GM19193 (cell line): ENCODE measurements around the gene INSM1.

Experiments used
- POLR2A ChIP-seq: IDR thresholded peaks from 4 replicates; pipeline ENCODE4 v1.6.1; 2011; ENCODE audit not compliant: insufficient read depth, insufficient read length; ENCODE audit errors: extremely low read depth

The INSM1 gene

DNA sequence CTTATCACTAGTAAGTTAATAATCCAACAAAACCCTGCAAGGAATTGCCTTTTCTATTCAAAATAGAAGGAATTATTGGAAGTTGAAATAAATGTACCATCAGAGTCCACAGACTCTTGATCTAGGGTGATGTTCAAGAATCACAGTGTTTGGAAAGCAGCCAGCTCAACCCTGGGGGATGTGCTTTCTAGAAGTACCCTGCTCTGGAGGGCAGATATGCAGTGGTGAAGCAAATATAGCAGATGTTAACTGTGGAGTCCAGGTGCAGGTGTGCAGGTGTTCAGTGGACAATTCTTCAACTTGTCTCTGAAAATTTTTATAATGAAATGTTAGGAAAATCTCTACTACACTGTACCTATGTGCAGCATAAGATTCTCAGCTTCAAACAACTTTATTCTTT, 9.1 kb upstream of the INSM1 start:
- no peak for TF ChIP-seq POLR2A

DNA sequence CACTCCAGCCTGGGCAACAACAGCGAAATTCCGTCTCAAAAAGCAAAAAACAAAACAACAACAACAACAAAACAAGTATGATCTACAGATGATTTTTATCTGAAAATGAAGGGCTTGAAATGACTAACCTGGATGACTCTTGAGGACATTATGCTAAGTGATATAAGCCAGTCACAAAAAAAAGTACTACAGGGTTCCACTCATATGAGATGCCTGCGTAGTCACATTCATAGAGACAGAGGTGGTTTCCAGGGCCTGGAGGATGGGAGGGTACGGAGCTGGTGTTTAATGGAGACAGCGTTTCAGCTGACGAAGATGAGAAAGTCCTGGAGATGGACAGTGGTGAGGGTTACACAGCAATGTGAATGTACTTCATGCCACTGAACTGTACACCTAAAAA, 8.3 kb upstream of the INSM1 start:
- no peak for TF ChIP-seq POLR2A

DNA sequence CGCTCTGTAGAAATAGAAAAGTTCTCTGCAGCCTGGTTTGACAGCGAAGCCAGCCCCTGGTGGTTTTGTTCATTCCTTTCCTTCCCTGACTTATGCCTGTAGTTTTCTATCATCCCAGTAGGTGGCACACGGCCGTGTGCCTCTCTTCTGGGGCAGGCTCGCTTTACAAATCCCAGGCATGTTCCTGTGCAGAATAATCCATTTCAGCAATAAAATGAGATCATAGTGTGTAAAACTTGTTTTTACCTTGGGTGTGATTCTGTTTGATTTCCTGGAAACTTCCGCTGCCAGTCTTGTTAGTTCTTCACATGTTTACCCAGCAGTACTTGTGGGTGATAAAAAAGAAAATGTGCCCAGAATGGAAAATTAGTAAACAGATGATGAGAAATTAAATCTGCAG, 7.4 kb upstream of the INSM1 start:
- no peak for TF ChIP-seq POLR2A

DNA sequence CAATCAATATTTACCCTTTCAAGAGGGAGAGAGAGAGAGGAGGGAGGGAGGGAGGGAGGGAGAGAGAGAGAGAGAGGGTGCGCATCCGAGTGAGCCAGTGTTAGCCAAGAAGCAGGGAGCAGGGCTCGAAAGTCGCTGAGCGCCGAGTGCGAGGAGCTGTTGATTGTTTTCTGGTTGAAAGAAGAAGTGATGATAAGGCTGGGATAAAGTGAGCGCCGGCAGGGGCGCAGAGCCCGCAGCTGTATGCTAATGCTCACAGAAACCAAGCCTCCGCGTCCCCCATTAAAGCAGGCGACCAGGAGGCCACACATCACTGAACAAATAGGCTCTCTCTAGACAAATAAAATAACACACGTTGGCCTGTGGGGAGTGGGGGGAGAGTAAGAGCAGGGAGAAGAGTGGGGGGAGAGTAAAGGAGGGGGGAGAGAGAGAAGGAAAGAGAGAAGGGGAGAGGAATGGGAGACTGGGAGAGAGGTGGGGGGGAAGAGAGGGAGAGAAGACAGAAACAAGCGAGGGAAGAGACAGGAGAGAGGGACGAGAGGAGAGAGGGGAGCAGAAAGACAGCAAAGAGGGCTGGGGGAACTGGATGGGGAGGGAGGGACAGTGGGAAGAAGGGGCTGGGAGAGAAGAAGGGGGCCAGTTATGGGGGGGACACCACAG, 5.0 kb upstream of the INSM1 start:
- TF ChIP-seq POLR2A = no peak

DNA sequence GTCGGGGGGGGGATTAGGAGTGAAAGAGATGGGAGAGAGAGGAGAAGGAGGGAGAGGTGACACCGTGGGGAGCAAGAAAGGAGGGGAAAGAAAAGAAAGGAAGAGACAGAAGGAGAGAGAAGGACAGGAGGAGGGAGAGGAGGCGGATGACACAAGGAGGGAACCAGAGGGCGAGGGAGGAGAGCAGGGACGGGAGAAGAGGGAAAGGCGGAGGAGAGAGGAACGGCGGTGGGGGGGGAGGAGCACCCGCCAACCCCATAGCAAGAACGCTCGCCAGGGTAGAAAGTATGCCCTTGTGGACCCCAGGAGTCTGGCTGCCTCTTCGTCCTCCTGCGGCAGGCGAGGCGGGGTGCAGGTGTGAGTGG, 4.5 kb upstream of the INSM1 start:
- no peak for TF ChIP-seq POLR2A

DNA sequence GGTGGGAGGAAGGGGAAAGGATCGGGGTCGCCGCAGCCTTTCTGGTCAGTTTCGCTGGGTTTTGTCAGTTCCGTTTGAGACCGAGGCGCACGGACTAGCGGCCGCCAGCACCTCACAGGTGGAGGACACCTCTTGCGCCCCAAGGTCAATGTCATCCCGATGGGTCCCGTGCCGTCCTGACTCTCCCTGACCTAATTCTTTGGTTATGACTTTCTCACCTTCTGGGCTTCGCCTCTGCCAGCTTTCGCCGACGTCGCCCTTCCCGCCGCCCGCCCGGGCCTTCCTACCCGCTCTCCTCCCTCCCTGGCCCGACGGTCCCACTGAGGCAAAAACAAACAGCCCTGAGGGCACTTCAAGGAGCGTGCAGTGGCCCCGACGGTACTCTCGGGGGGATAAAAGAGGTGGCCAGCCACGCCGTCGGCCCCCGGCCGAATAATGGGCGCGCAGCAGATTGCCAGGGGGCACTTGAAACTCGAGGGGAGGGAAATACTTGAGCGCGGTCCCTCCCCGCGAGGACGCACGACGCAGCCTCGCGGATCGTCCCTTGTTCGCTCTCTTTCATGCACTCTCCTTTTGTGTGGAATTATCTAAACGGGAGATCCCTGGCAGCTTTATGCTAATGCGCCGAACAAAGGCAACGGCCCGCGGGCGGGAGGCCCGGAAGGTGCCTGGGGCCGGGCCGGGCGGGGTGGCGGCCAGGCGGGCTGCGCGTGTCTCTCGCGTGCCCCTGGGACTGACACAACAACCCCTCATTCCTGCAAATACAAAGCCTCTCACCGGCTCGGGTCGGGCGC, 3.9 kb upstream of the INSM1 start:
- no peak for TF ChIP-seq POLR2A

DNA sequence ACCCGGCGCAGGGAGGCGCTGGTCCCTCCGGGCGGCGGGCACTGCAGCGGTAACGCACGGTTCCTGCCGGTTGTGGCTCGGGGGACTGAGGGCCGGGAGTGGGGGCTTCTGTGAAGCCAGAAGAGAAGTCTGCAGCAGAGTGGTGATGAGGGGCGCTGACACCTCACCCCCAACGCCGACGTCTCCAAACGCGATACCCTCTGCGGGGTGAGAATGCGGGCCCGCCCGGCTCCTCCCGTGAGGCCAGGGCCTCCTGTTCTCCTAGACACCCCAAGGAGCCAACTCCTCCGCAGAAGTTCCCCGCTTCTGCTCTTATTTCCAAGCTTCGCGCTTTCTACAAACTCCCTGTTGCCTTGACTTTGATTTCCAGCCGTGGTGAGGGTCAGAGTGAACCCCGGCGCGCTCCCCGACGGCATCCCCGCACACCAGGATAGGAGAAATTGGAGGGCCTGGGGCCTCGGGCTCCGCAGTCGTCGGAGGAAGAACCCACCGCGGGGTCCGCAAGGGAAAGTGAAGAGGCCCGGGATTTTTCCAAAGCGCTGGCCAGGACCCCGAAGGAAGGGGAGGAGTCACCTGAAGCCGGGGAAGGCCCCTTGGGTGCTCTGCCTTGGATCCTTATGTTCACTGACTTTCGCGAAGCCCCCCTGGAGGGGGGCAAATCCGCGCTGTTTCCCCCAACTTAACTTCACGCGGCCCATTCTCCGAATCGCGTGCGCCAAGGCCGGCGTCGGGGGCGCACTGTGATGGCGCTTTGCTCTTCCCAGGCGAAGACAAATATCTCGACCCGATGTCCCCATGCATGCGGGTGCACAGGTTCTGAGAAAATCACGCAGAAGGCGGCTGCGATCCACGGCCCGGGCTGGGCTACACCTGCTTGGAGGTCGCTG, 3.1 kb upstream of the INSM1 start:
- no peak for TF ChIP-seq POLR2A

DNA sequence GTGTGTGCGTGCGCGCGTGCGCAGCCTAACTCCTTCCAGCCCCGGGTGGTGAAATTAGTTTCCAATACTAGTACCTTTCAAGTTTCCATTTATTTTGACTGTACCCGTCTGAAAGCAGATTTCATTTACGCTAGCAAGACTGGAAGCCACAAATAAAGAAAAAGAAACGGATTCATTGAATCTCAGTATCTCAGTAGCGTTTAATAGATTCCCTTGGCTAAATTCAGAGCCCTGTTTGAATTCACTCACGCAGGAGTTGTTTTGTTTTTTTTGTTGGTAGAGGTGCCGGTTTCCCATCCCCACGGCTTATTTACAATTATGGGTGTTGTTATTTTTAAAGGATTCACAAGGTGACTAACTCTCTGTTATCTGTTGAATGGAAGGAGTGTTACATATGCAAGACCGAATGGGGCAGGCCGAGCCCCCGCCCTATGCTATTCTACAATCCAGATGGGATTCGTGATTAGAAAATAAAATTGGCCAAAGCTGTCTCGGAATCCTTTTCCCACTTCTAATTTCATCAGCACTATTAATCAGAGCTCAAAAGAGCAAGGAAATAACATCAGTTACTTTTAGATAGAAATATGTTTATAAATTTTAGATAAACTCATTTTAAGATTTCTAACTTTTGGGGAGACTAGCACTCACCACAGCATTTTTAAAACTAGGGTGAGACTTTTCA, 2.3 kb upstream of the INSM1 start:
- TF ChIP-seq POLR2A = no peak

DNA sequence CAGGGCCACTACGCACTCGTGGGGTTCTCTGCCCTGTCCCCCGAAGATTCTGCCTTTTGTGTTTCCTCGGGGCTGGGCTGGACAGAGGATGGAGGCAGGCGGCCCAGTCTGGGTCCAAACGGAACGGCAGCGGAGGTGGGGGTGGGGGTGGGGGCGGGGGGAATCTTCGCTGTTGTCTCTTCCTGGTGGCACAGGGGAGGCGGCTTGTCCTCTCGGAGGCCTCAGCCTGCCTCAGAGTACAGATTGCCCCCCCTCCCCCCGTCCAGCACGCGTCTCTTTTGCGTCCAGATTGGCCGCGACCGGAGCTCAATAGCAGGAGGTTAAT, 1.4 kb upstream of the INSM1 start:
- TF ChIP-seq POLR2A = no peak

DNA sequence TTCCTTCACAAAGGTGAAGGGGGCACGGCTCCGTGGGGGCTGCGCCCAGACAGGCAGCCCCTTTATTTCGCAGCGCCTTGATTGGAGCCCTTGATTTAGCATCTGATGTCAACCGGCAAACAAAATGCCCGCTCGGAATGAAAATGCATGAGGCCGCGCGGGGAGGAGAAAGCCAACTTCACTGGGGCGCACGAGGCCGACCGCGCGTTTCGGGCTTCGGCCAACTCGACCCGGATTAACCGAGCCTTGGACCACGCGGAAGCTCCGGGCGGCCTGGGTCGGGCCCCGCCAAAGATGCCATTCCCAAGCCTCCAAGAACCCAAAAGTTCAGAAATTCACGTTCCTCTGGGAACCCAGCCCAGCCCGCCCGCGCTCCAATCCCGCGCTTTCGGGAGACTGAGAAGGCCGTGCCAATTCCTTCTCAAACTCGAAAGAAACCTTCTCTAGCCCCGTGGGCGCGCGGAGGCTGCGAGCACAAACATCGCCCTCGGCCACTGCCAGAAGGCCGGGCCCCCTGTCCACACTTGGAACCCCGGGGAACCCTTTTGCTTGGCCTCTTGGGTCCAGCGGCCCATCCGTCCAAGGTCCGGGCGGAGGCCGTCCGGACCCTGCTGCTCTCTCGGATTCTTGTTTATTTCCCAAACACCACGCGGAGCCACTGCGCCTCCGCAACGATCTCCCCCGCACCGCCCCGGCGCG, 879 bp upstream of the INSM1 start:
- TF ChIP-seq POLR2A = no peak

DNA sequence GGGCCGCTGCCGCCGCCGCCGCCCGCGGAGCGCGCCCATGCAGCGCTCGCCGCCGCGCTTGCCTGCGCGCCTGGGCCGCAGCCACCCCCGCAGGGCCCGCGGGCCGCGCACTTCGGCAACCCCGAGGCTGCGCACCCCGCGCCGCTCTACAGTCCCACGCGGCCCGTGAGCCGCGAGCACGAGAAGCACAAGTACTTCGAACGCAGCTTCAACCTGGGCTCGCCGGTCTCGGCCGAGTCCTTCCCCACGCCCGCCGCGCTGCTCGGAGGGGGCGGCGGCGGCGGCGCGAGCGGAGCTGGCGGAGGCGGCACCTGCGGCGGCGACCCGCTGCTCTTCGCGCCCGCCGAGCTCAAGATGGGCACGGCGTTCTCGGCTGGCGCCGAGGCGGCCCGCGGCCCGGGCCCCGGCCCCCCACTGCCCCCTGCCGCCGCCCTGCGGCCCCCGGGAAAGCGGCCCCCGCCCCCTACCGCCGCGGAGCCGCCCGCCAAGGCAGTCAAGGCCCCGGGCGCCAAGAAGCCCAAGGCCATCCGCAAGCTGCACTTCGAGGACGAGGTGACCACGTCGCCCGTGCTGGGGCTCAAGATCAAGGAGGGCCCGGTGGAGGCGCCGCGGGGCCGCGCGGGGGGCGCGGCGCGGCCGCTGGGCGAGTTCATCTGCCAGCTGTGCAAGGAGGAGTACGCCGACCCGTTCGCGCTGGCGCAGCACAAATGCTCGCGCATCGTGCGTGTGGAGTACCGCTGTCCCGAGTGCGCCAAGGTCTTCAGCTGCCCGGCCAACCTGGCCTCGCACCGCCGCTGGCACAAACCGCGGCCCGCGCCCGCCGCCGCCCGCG, 730 bp downstream of the INSM1 start:
- no peak for TF ChIP-seq POLR2A

DNA sequence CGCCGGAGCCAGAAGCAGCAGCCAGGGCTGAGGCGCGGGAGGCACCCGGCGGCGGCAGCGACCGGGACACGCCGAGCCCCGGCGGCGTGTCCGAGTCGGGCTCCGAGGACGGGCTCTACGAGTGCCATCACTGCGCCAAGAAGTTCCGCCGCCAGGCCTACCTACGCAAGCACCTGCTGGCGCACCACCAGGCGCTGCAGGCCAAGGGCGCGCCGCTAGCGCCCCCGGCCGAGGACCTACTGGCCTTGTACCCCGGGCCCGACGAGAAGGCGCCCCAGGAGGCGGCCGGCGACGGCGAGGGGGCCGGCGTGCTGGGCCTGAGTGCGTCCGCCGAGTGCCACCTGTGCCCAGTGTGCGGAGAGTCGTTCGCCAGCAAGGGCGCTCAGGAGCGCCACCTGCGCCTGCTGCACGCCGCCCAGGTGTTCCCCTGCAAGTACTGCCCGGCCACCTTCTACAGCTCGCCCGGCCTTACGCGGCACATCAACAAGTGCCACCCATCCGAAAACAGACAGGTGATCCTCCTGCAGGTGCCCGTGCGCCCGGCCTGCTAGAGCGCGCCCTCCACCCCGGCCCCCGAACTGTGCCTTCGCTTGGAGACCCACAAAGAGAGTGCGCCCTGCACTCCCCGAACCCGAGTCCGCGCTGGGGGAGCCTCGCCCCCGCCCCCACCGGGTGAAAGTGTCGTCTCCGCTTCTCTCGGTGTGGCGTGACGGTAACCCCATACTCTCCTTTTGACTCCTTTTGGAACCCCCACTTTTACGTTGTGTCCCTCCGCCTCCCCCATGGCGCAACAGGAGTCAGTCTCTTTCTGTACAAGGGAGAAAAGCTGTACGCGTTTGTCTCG, 1.6 kb downstream of the INSM1 start:
- no peak for TF ChIP-seq POLR2A

DNA sequence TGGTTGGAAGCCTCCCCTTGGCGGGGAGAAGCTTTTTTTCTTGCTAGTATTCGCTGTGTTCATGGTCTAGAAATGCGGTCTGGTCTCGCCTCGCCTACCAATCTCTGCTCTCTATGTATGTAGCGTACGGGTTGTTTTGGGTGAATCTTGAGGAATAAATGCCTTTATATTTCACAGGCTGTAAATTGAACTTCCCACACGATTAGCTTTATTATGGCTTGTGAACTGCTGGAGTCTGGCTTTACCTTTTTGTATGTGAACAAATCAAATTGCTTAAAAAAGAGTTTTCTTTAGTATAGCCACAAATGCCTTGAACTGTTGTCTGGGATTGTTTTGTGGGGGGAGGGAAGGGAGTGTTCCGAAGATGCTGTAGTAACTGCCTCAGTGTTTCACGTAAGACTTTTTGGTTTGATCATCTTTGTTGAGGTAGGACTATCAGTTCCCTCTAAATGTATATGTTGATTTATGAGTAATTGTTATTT, 2.2 kb downstream of the INSM1 start:
- TF ChIP-seq POLR2A = no peak
